IMR-90 (cell line): ENCODE measurements around the gene CASP2. TPM values are rescaled to one million over a fixed set of nuclear protein-coding genes. Genes with fewer than 3 reads are reported as not detected.

Experiments used
- ATAC-seq: fragments of 200-7000 bp; cut with Tn5 transposase; 2 replicates; pipeline ENCODE4 v1.9.1; 2020; ENCODE audit warnings: low read depth, mild to moderate bottlenecking, moderate library complexity
- BruUV-seq: library from RNA; stranded (reverse); fragments of 400-500 nt; replicated peaks from 2 replicates; lab custom pipeline; 2021; lab: Mats Ljungman, UMichigan
- CTCF ChIA-PET: fragments of 300-600 bp; formaldehyde crosslinking; extraction: SDS; loops from one replicate; lab custom pipeline; 2021; ENCODE audit warnings: antibody characterized with exemption; lab: Yijun Ruan, JAX
- POLR2A ChIA-PET: fragments of 300-600 bp; sonication (Branson Sonifier 250); formaldehyde crosslinking; loops from one replicate; lab custom pipeline; 2022; ENCODE audit warnings: antibody characterized with exemption; ENCODE audit not compliant: unreplicated experiment; lab: Charles Lee
- DNase-seq: peaks from one replicate; pipeline ENCODE4 v3.0.0; 2013
- H2AFZ ChIP-seq: replicated peaks from 2 replicates; pipeline ENCODE3; 2013; ENCODE audit warnings: low read length, mild to moderate bottlenecking; ENCODE audit not compliant: poor library complexity
- H2AK5ac ChIP-seq: 2 replicates; pipeline ENCODE4 v1.6.1; 2013; ENCODE audit warnings: low read depth, low read length, inconsistent platforms
- H2AK9ac ChIP-seq: replicated peaks from 2 replicates; pipeline ENCODE3; 2013; ENCODE audit warnings: mild to moderate bottlenecking, low read depth, low read length, moderate library complexity; ENCODE audit not compliant: poor library complexity
- H2BK120ac ChIP-seq: 2 replicates; pipeline ENCODE4 v1.6.1; 2013; ENCODE audit warnings: low read depth, low read length, inconsistent platforms
- H2BK15ac ChIP-seq: 3 replicates; pipeline ENCODE4 v1.6.1; 2013; ENCODE audit warnings: low read depth, low read length, inconsistent platforms
- H2BK20ac ChIP-seq: 2 replicates; pipeline ENCODE4 v1.6.1; 2013; ENCODE audit warnings: low read depth, mild to moderate bottlenecking, inconsistent platforms, low read length, moderate library complexity
- H2BK5ac ChIP-seq: 2 replicates; pipeline ENCODE4 v1.6.1; 2013; ENCODE audit warnings: mild to moderate bottlenecking, low read depth, low read length, inconsistent platforms; ENCODE audit not compliant: poor library complexity, severe bottlenecking
- H3K14ac ChIP-seq: replicated peaks from 2 replicates; pipeline ENCODE4 v1.6.1; 2013; ENCODE audit warnings: low read depth, low read length, inconsistent platforms
- H3K18ac ChIP-seq: 2 replicates; pipeline ENCODE4 v1.6.1; 2013; ENCODE audit warnings: low read depth, low read length, control low read depth
- H3K23ac ChIP-seq: 2 replicates; pipeline ENCODE4 v1.6.1; 2013; ENCODE audit warnings: low read depth, low read length, inconsistent platforms
- H3K27ac ChIP-seq: 2 replicates; pipeline ENCODE4 v1.5.1; 2013; ENCODE audit warnings: mild to moderate bottlenecking, control low read depth, low read length; ENCODE audit not compliant: insufficient read depth
- H3K27me3 ChIP-seq: 2 replicates; pipeline ENCODE4 v1.6.1; 2013; ENCODE audit warnings: low read length; ENCODE audit not compliant: control insufficient read depth, insufficient read depth
- H3K36me3 ChIP-seq: 2 replicates; pipeline ENCODE4 v1.6.1; 2013; ENCODE audit warnings: low read length, mixed read lengths; ENCODE audit not compliant: control insufficient read depth, insufficient read depth
- H3K4ac ChIP-seq: 2 replicates; pipeline ENCODE4 v1.6.1; 2013; ENCODE audit warnings: low read depth, low read length, inconsistent platforms
- H3K4me1 ChIP-seq: 2 replicates; pipeline ENCODE4 v1.6.1; 2013; ENCODE audit warnings: low read length, mixed read lengths; ENCODE audit not compliant: control insufficient read depth, insufficient read depth
- H3K4me2 ChIP-seq: 2 replicates; pipeline ENCODE4 v1.6.1; 2013; ENCODE audit warnings: low read depth, mild to moderate bottlenecking, control low read depth, low read length, moderate library complexity
- H3K4me3 ChIP-seq: 2 replicates; pipeline ENCODE4 v1.5.1; 2013; ENCODE audit warnings: low read depth, mild to moderate bottlenecking, control low read depth, low read length, moderate library complexity; ENCODE audit not compliant: insufficient read depth
- H3K56ac ChIP-seq: 2 replicates; pipeline ENCODE4 v1.6.1; 2013; ENCODE audit warnings: low read length, inconsistent platforms; ENCODE audit not compliant: insufficient read depth; ENCODE audit errors: extremely low read depth
- H3K79me1 ChIP-seq, 2 experiments: 2 replicates each; pipeline ENCODE4 v1.6.1; 2013; ENCODE audit warnings: low read length in 2 of 2, inconsistent platforms in 1 of 2, low read depth in 1 of 2
- H3K9ac ChIP-seq: 2 replicates; pipeline ENCODE4 v1.6.1; 2013; ENCODE audit warnings: low read depth, low read length, control low read depth
- H3K9me1 ChIP-seq: 2 replicates; pipeline ENCODE4 v1.6.1; 2013; ENCODE audit warnings: low read length, inconsistent platforms; ENCODE audit not compliant: insufficient read depth
- H3K9me3 ChIP-seq: 2 replicates; pipeline ENCODE4 v1.6.1; 2013; ENCODE audit warnings: low read length; ENCODE audit not compliant: control insufficient read depth, insufficient read depth
- H4K20me1 ChIP-seq: 2 replicates; pipeline ENCODE4 v1.6.1; 2013; ENCODE audit warnings: low read length, inconsistent platforms; ENCODE audit not compliant: insufficient read depth
- H4K5ac ChIP-seq: 2 replicates; pipeline ENCODE4 v1.6.1; 2013; ENCODE audit warnings: mild to moderate bottlenecking, low read depth, low read length, control low read depth
- H4K8ac ChIP-seq, 2 experiments: 2 replicates each; pipeline ENCODE4 v1.6.1; 2013; ENCODE audit warnings: low read depth in 2 of 2, low read length in 2 of 2, control low read depth in 1 of 2, inconsistent platforms in 1 of 2
- H4K91ac ChIP-seq: 2 replicates; pipeline ENCODE4 v1.6.1; 2013; ENCODE audit warnings: low read depth, low read length, inconsistent platforms; ENCODE audit not compliant: insufficient read depth
- BHLHE40 ChIP-seq: fragments of 150-350 bp; IDR thresholded peaks from 2 replicates; pipeline ENCODE4 v1.6.1; 2016; ENCODE audit warnings: mild to moderate bottlenecking, low read depth, low read length
- FOS ChIP-seq: fragments of 150-350 bp; IDR thresholded peaks from 2 replicates; pipeline ENCODE4 v1.6.1; 2016; ENCODE audit warnings: low read depth, low read length
- MAFK ChIP-seq: IDR thresholded peaks from 2 replicates; pipeline ENCODE4 v1.6.1; 2012; ENCODE audit warnings: low read depth, low read length, improper control_type of control experiment
- NFE2L2 ChIP-seq: fragments of 150-350 bp; IDR thresholded peaks from 2 replicates; pipeline ENCODE4 v1.6.1; 2016; ENCODE audit warnings: low read depth, mild to moderate bottlenecking, low read length
- RCOR1 ChIP-seq: IDR thresholded peaks from 2 replicates; pipeline ENCODE4 v1.6.1; 2012; ENCODE audit warnings: mild to moderate bottlenecking, low read length, improper control_type of control experiment; ENCODE audit not compliant: insufficient replicate concordance
- RFX5 ChIP-seq: IDR thresholded peaks from 2 replicates; pipeline ENCODE4 v1.8.0; 2012; ENCODE audit warnings: low read depth, mild to moderate bottlenecking, low read length, moderate library complexity
- USF2 ChIP-seq: fragments of 150-350 bp; IDR thresholded peaks from 2 replicates; pipeline ENCODE4 v1.6.1; 2017; ENCODE audit warnings: mild to moderate bottlenecking, antibody characterized with exemption, low read length, low read depth
- WGBS, 2 experiments: methylation state at CpG; one replicate each; pipeline versions ENCODE4 v1.1.5 to v1.1.7; 2013; ENCODE audit warnings: missing lambda C conversion rate in 2 of 2; ENCODE audit not compliant: insufficient read length in 1 of 2; ENCODE audit errors: extremely low coverage in 2 of 2; 5-methylcytosine and 5-hydroxymethylcytosine counted together
- dilution Hi-C: fragments of 300-500 bp; cut with HindIII; formaldehyde crosslinking; loops from one replicate; pipeline ENCODE4 v1.14.3; 2018; ENCODE audit warnings: low sequenced_read_pairs; ENCODE audit not compliant: unreplicated experiment
- in situ Hi-C: fragments of 300-500 bp; cut with MboI; formaldehyde crosslinking; loops from 3 replicates; pipeline ENCODE4 v1.14.3; 2019; ENCODE audit warnings: low sequenced_read_pairs, inconsistent platforms, mixed read lengths
- intact Hi-C: fragments of 100-400 bp; cut with micrococcal nuclease; formaldehyde crosslinking; loops from 2 replicates; pipeline ENCODE4 v1.10.0; 2022
- polyA plus RNA-seq, 3 experiments: library from polyadenylated mRNA; depleted of rRNA; stranded (reverse); fragments of >200 nt; gene quantifications; 2 replicates each; pipeline ENCODE4 v1.2.3, GENCODE V29; 2012; ENCODE audit warnings: low replicate concordance in 1 of 3
- total RNA-seq: library from RNA; depleted of rRNA; stranded (reverse); fragments of >200 nt; gene quantifications from 2 replicates; pipeline ENCODE4 v1.2.3, GENCODE V29; 2012

The CASP2 gene
- total and polyA plus RNA-seq, 2 of the 4 experiments (the other 2 are of a cell fraction): 15.4 to 25.6 TPM

GRCh38 chr7:143269251-143269650 is 18.9 kb upstream of the CASP2 start:
- no TSS peak for BruUV-seq
- Histone ChIP-seq H3K79me1 (peaks cover 0 to 10% of the 10 kb centered on the region in 2 experiments; a peak in 3 of 4 replicates), H3K27ac (no peak overlapping the region), H2AFZ (no peak overlapping the region), H2AK9ac (no peak overlapping the region), H2BK5ac (no peak overlapping the region), H4K91ac (no peak overlapping the region), H3K23ac (no peak overlapping the region), H3K9ac (no peak overlapping the region), H3K4me3 (no peak overlapping the region), H3K4me2 (no peak overlapping the region), H4K8ac (no peak overlapping the region), H3K18ac (no peak overlapping the region), H3K4me1 (peaks cover 2% of the 10 kb centered on the region; the same call in 1 of the 2 replicates), H4K20me1 (no peaks in the 10 kb centered on the region), H2BK20ac (no peak overlapping the region), H3K36me3 (peaks cover 22% of the 10 kb centered on the region), H3K14ac (no peak overlapping the region), H3K27me3 (no peaks in the 10 kb centered on the region), H2AK5ac (no peak overlapping the region), H3K9me3 (no peaks in the 10 kb centered on the region), H2BK15ac (no peak overlapping the region), H4K5ac (no peak overlapping the region), H3K4ac (no peak overlapping the region), H2BK120ac (no peak overlapping the region), H3K9me1 (peaks cover 4% of the 10 kb centered on the region; the same call in 1 of the 2 replicates), H3K56ac (no peak overlapping the region)
- TF ChIP-seq RCOR1: no peak
- TF ChIP-seq RFX5: no peak
- TF ChIP-seq USF2: no peak
- TF ChIP-seq FOS: no peak
- TF ChIP-seq NFE2L2: no peak
- TF ChIP-seq BHLHE40: no peak
- TF ChIP-seq MAFK: no peak
- ChIA-PET POLR2A (no interaction called here), CTCF (no interaction called here)
- 100% methylated on average over 2 of the region's 5 CpGs; no CpG with 5 or more reads in 1 of the 2 experiments for whole genome bisulfite sequencing, 2 experiments
- intact Hi-C loops (no loop called here), in situ Hi-C loops (no loop called here), dilution Hi-C loops (no loop called here)
- ATAC-seq (no peak), DNase-seq (no peak)
